Upper lobe of left lung (tissue), 6 donors: ENCODE measurements around the gene MYOG. TPM values are rescaled to one million over a fixed set of nuclear protein-coding genes. Genes with fewer than 3 reads are reported as not detected.
A peak's percentile ranks its signal among the peaks of the same experiment; 100 is the strongest.

Experiments
- ATAC-seq, 2 donors: fragments of 200-7000 bp; cut with Tn5 transposase; one replicate each; pipeline ENCODE4 v1.9.1; 2022; ENCODE audit warnings: mild to moderate bottlenecking in 2 of 2, moderate library complexity in 2 of 2; ENCODE audit not compliant: low FRiP score in 2 of 2
- DNase-seq, 2 donors: peaks; one replicate each; pipeline ENCODE4 v3.0.0-alpha.2; 2019 to 2020
- H3K27ac ChIP-seq, 4 donors: fragments of 200-600 bp; sonication (generic); one replicate each; pipeline ENCODE4 v1.5.1; 2016 to 2019
- H3K27me3 ChIP-seq, 4 donors: fragments of 200-600 bp; sonication (generic); one replicate each; pipeline ENCODE4 v1.5.1; 2017 to 2019
- H3K36me3 ChIP-seq, 4 donors: fragments of 200-600 bp; sonication (generic); one replicate each; pipeline ENCODE4 v1.5.1; 2016 to 2019
- H3K4me1 ChIP-seq, 4 donors: fragments of 200-600 bp; sonication (generic); one replicate each; pipeline ENCODE4 v1.5.1; 2018 to 2019
- H3K4me3 ChIP-seq, 4 donors: fragments of 200-600 bp; sonication (generic); one replicate each; pipeline ENCODE4 v1.5.1; 2017 to 2019; ENCODE audit warnings: mild to moderate bottlenecking in 2 of 4, moderate library complexity in 1 of 4
- H3K9me3 ChIP-seq, 4 donors: fragments of 200-600 bp; sonication (generic); one replicate each; pipeline ENCODE4 v1.5.1; 2018 to 2019
- CTCF ChIP-seq, 6 experiments: fragments of 450-650 bp in 4 of 6; fragments of 200-600 bp in 2 of 6; sonication (generic) in 2 of 6; IDR thresholded peaks; one replicate each; pipeline ENCODE4 v1.5.1; 2016 to 2019; ENCODE audit warnings: antibody characterized with exemption in 6 of 6
- EP300 ChIP-seq, 4 donors: sonication (generic); formaldehyde crosslinking; IDR thresholded peaks; one replicate each; pipeline ENCODE4 v1.5.1; 2017; ENCODE audit warnings: antibody characterized with exemption in 4 of 4, control low read depth in 2 of 4
- POLR2A ChIP-seq, 4 donors: fragments of 450-650 bp; IDR thresholded peaks; one replicate each; pipeline ENCODE4 v1.5.1; 2016 to 2017; ENCODE audit warnings: antibody characterized with exemption in 4 of 4, mild to moderate bottlenecking in 2 of 4
- POLR2AphosphoS5 ChIP-seq, 2 donors: sonication (generic); formaldehyde crosslinking; IDR thresholded peaks; one replicate each; pipeline ENCODE4 v1.5.1; 2017; ENCODE audit warnings: antibody characterized with exemption in 2 of 2
- WGBS, 2 donors: methylation state at CpG; one replicate each; pipeline ENCODE4 v1.1.5; 2017 to 2018; 5-methylcytosine and 5-hydroxymethylcytosine counted together
- total RNA-seq, 6 donors: library from RNA; depleted of rRNA in 4 of 6; stranded (reverse); fragments of >200 nt in 4 of 6; gene quantifications; one replicate each; pipeline versions ENCODE4 v1.1.0 to v1.2.1, GENCODE V29; 2016 to 2021
- donor health status: DM: no; HTN: no; CAD: no; lungs with moderate emphysema.
- donor health status: DM: no; HTN: yes; CAD: no; lungs with severe emphysema.

MYOG gene
- total RNA-seq, 6 donors from 2014 or later: not detected

GRCh38 chr1:203129501-203130231 lies 43.9 kb upstream of the MYOG start:
- Histone ChIP-seq H3K27ac (no peak overlapping the region), H3K9me3 (no peaks in the 10 kb centered on the region), H3K36me3 (no peaks in the 10 kb centered on the region), H3K27me3 (peaks cover 0 to 14% (median 4%) of the 10 kb centered on the region in 4 donors), H3K4me3 (no peak overlapping the region), H3K4me1 (peaks cover 34 to 50% (median 38%) of the 10 kb centered on the region in 4 donors)
- WGBS, 2 donors: 38 to 52% methylated on average over 7 of the region's 7 CpGs
- no peak for ATAC-seq
- TF ChIP-seq EP300 (IDR thresholded peaks at IDR 0.05) (no peak), POLR2AphosphoS5 (IDR thresholded peaks at IDR 0.05) (no peak), POLR2A (IDR thresholded peaks at IDR 0.05) (no peak), CTCF (IDR thresholded peaks at IDR 0.05) (no peak)
- DNase-seq: peak; percentile 54 to 60

- no peak for TF ChIP-seq POLR2A (IDR thresholded peaks at IDR 0.05)
- TF ChIP-seq CTCF (IDR thresholded peaks at IDR 0.05): no peak
- no peak for TF ChIP-seq POLR2AphosphoS5 (IDR thresholded peaks at IDR 0.05)
- TF ChIP-seq EP300 (IDR thresholded peaks at IDR 0.05): no peak
- H3K4me3 ChIP-seq: peak overlapping the region in 1 of 4 donors; percentile 42
- H3K36me3 ChIP-seq: no peaks in the 10 kb centered on the region
- ATAC-seq (no peak), DNase-seq (peak in 1 of 2 donors; percentile 63)
- no peaks in the 10 kb centered on the region for H3K9me3 ChIP-seq
- no peak overlapping the region for H3K27ac ChIP-seq
- peaks cover 0 to 14% (median 4%) of the 10 kb centered on the region in 4 donors for H3K27me3 ChIP-seq
- peaks cover 34 to 42% (median 38%) of the 10 kb centered on the region in 4 donors for H3K4me1 ChIP-seq
- 90 to 93% methylated on average over 18 to 29 of the region's 29 CpGs for WGBS, 2 donors
Observed at GRCh38 chr1:203128716-203129500, 43.1 kb upstream of the MYOG start.

GRCh38 chr1:203128431-203128715 lies 42.6 kb upstream of the MYOG start:
- H3K36me3 ChIP-seq: no peaks in the 10 kb centered on the region
- ATAC-seq (no peak), DNase-seq (no peak)
- H3K27ac ChIP-seq: peak overlapping the region in 1 of 4 donors; percentile 8
- H3K4me3 ChIP-seq: peak overlapping the region in 3 of 4 donors; percentile 29 to 42 (median 37)
- no peak for TF ChIP-seq CTCF (IDR thresholded peaks at IDR 0.05)
- no peak for TF ChIP-seq POLR2A (IDR thresholded peaks at IDR 0.05)
- TF ChIP-seq EP300 (IDR thresholded peaks at IDR 0.05): no peak
- TF ChIP-seq POLR2AphosphoS5 (IDR thresholded peaks at IDR 0.05): no peak
- H3K27me3 ChIP-seq: peaks cover 0 to 14% (median 4%) of the 10 kb centered on the region in 4 donors
- no peaks in the 10 kb centered on the region for H3K9me3 ChIP-seq
- peaks cover 34 to 39% (median 38%) of the 10 kb centered on the region in 4 donors for H3K4me1 ChIP-seq
- 32 to 43% methylated on average over 2 to 7 of the region's 7 CpGs for WGBS, 2 donors

GRCh38 chr1:203127666-203128430 lies 42.0 kb upstream of the MYOG start, which contains the start of gene ADORA1:
Gene ADORA1 (plus strand): TSS chr1:203127726. CDS start chr1:203128842, 1,116 bp downstream.
- H3K9me3 ChIP-seq: no peaks in the 10 kb centered on the region
- 1 to 2% methylated on average over 14 to 42 of the region's 51 CpGs for WGBS, 2 donors
- DNase-seq (peak; percentile 71 to 91), ATAC-seq (peak; percentile 84 to 89)
- H3K4me1 ChIP-seq: peaks cover 34 to 39% (median 38%) of the 10 kb centered on the region in 4 donors
- peak within 1 kb of the TSS in 1 of 4 donors; percentile 8 for H3K27ac ChIP-seq
- peaks cover 0 to 14% (median 4%) of the 10 kb centered on the region in 4 donors for H3K27me3 ChIP-seq
- TF ChIP-seq CTCF (IDR thresholded peaks at IDR 0.05): no peak
- H3K4me3 ChIP-seq: peak within 1 kb of the TSS in 3 of 4 donors; percentile 29 to 42 (median 37)
- H3K36me3 ChIP-seq: no peaks in the 10 kb centered on the region
